ENCODE results near the gene RSPRY1.
"Not testable (repeated sequence)": the region's sequence is repeated elsewhere in the genome, so short reads cannot be mapped to it uniquely, and the experiment has no call there.

RSPRY1 gene

DNA sequence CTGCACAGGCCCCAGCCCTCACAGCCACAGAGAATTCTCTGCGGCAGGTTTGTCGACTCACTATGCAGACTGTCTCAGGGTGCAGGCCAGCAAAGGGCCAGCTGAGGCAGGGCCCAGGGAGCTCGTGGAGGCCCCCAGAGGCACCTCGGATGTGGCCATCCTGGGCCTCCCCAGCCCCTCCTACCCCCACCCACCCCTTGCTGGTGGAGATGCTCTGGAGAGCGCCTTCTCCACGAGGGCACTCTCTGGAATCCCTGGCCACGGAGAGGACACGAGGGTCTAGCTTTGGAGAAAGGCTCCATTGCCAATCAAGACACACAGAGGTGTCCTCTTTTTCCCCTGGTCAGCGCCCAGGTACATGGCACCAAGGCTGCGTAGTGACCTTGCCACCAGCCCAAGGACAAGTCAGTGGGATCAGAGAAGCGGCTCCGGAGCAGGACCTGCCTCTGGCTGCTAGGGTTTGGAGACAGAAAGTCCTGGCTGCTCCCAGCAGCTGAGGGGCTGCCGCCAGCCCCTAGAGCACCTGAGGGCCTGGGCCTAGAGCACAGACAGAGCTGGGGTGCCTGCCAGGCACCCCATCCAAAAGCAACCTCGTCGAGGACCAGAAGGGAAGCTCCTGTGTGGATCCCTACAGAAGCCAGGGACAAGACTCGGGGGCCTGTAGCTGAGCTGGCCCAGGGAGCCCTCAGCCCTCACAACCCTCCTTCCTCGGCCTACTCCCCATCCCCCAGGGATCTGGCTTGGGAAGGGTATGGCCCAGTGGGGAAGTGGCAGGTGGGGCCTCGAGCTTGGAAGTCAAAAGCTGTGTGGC lies 77.6 kb downstream of the RSPRY1 start:
- Histone ChIP-seq H3K27ac (ENCODE audit: insufficient read depth, low read depth, low read length, poor library complexity, severe bottlenecking) (no peak overlapping the region), H3K9me3 (ENCODE audit: control insufficient read depth, low read length) (no peaks in the 10 kb centered on the region), H3K36me3 (ENCODE audit: control insufficient read depth, insufficient read depth, low read length) (no peaks in the 10 kb centered on the region), H3K4me1 (ENCODE audit: control insufficient read depth, insufficient read depth, low read length) (no peaks in the 10 kb centered on the region), H3K27me3 (ENCODE audit: control insufficient read depth, insufficient read depth, low read length, poor library complexity, severe bottlenecking) (no peaks in the 10 kb centered on the region), H3K4me3 (ENCODE audit: insufficient read depth, low read depth, low read length) (no peak overlapping the region)
- WGBS, 2 experiments = 85 to 86% methylated on average over 17 to 18 of the region's 18 CpGs

- Histone ChIP-seq H3K27me3 (ENCODE audit: control insufficient read depth, insufficient read depth, low read length, poor library complexity, severe bottlenecking) (no peaks in the 10 kb centered on the region), H3K4me1 (ENCODE audit: control insufficient read depth, insufficient read depth, low read length) (peaks cover under 1% of the 10 kb centered on the region), H3K27ac (ENCODE audit: insufficient read depth, low read depth, low read length, poor library complexity, severe bottlenecking) (no peak overlapping the region), H3K36me3 (ENCODE audit: control insufficient read depth, insufficient read depth, low read length) (no peaks in the 10 kb centered on the region), H3K4me3 (ENCODE audit: insufficient read depth, low read depth, low read length) (no peak overlapping the region), H3K9me3 (ENCODE audit: control insufficient read depth, low read length) (no peaks in the 10 kb centered on the region)
- 91 to 94% methylated on average over 8 of the region's 8 CpGs for WGBS, 2 experiments
Observed at GRCh38 chr16:57264381-57264780, 78.3 kb downstream of the RSPRY1 start.

DNA sequence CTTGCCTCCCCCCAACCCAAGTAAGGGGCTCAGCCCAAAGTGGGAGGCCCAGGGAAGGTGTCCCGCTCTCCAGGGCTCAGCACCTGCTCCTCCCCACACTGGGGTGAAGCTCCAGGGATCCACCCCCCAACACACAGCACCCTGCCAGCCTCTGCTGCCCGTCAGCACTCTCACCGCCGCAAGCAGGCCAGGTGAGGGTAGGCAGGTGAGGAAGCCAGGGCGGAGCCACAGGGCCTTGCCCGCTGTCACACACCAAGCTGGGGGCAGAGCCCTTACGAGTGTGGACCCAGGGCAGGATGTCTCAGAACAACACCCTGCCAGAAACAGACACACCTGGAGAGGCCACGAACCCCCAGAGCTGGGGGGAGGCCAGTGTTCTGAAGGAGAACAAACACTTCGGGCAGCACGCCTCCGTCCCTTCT lies 78.8 kb downstream of the RSPRY1 start:
- Histone ChIP-seq H3K27me3 (ENCODE audit: control insufficient read depth, insufficient read depth, low read length, poor library complexity, severe bottlenecking) (no peaks in the 10 kb centered on the region), H3K4me3 (ENCODE audit: insufficient read depth, low read depth, low read length) (no peak overlapping the region), H3K9me3 (ENCODE audit: control insufficient read depth, low read length) (no peaks in the 10 kb centered on the region), H3K27ac (ENCODE audit: insufficient read depth, low read depth, low read length, poor library complexity, severe bottlenecking) (no peak overlapping the region), H3K4me1 (ENCODE audit: control insufficient read depth, insufficient read depth, low read length) (peaks cover 3% of the 10 kb centered on the region), H3K36me3 (ENCODE audit: control insufficient read depth, insufficient read depth, low read length) (no peaks in the 10 kb centered on the region)
- 93 to 95% methylated on average over 11 of the region's 11 CpGs for WGBS, 2 experiments

GRCh38 chr16:57265850-57266530 lies 79.9 kb downstream of the RSPRY1 start:
- Histone ChIP-seq H3K4me1 (ENCODE audit: control insufficient read depth, insufficient read depth, low read length) (peaks cover 11% of the 10 kb centered on the region), H3K4me3 (ENCODE audit: insufficient read depth, low read depth, low read length) (no peak overlapping the region), H3K9me3 (ENCODE audit: control insufficient read depth, low read length) (no peaks in the 10 kb centered on the region), H3K36me3 (ENCODE audit: control insufficient read depth, insufficient read depth, low read length) (no peaks in the 10 kb centered on the region), H3K27ac (ENCODE audit: insufficient read depth, low read depth, low read length, poor library complexity, severe bottlenecking) (no peak overlapping the region), H3K27me3 (ENCODE audit: control insufficient read depth, insufficient read depth, low read length, poor library complexity, severe bottlenecking) (no peaks in the 10 kb centered on the region)
- 90 to 93% methylated on average over 16 of the region's 16 CpGs for WGBS, 2 experiments

GRCh38 chr16:57266531-57267260 lies 80.6 kb downstream of the RSPRY1 start:
- H3K36me3 ChIP-seq (ENCODE audit: control insufficient read depth, insufficient read depth, low read length) = no peaks in the 10 kb centered on the region
- H3K9me3 ChIP-seq (ENCODE audit: control insufficient read depth, low read length) = no peaks in the 10 kb centered on the region
- no peak overlapping the region for H3K4me3 ChIP-seq (ENCODE audit: insufficient read depth, low read depth, low read length)
- 70 to 72% methylated on average over 6 of the region's 6 CpGs for WGBS, 2 experiments
- no peaks in the 10 kb centered on the region for H3K27me3 ChIP-seq (ENCODE audit: control insufficient read depth, insufficient read depth, low read length, poor library complexity, severe bottlenecking)
- H3K27ac ChIP-seq (ENCODE audit: insufficient read depth, low read depth, low read length, poor library complexity, severe bottlenecking) = no peak overlapping the region
- peaks cover 12% of the 10 kb centered on the region for H3K4me1 ChIP-seq (ENCODE audit: control insufficient read depth, insufficient read depth, low read length)

- WGBS, 2 experiments = 82 to 89% methylated on average over 2 of the region's 2 CpGs
- H3K27ac ChIP-seq (ENCODE audit: insufficient read depth, low read depth, low read length, poor library complexity, severe bottlenecking); H3K36me3 ChIP-seq (ENCODE audit: control insufficient read depth, insufficient read depth, low read length); H3K4me3 ChIP-seq (ENCODE audit: insufficient read depth, low read depth, low read length); H3K27me3 ChIP-seq (ENCODE audit: control insufficient read depth, insufficient read depth, low read length, poor library complexity, severe bottlenecking); H3K9me3 ChIP-seq (ENCODE audit: control insufficient read depth, low read length): not testable (repeated sequence)
- peaks cover 12% of the 10 kb centered on the region for H3K4me1 ChIP-seq (ENCODE audit: control insufficient read depth, insufficient read depth, low read length)
Observed at GRCh38 chr16:57267343-57267742, 81.2 kb downstream of the RSPRY1 start.

DNA sequence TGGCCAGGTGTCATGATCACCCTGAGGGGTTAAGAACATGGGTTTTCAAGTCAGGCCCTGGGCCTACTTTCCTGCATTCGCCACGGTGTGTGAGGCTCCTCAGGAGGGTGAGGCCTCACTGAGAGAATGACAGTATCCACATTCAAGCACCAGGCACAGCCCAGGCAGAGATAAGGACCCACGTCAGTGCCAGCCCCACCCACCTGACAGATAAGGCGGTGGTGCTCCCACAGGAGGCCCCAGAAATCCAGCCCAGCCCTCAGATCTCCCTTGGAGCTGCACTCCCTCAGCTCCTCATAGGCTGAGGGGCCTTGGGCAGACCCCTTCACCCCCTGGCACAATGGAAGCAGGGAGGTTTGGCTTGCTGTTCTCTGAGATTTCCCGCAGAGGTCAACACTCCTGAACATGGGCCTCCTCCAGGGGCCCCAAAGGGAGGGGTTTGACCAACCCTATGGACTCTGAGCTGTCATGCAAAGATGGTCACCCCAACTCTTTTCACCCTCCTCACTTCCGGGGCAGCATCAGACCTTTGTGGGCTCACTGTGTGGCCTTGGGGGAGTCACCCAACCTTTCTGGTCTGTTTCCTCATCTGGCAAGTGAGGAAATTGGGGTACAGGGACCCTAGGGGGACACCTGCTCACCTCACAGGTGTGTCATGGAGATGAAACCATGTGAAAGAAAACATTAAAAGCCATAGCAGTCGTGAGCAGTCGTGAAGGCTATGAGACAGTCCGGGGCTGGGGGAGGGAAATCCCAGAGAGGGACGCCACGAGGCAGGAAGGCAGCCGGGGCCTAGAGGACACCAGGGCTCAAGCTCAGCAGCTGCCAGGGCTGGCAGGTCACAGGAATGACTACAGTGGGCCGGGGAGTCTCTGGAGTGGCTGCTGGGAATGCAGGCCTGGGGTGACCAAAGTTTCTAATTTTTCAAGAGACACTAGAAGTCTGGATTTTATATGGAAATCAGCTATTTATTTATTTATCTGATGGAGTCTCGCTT lies 83.0 kb downstream of the RSPRY1 start:
- Histone ChIP-seq H3K4me3 (ENCODE audit: insufficient read depth, low read depth, low read length) (no peak overlapping the region), H3K27me3 (ENCODE audit: control insufficient read depth, insufficient read depth, low read length, poor library complexity, severe bottlenecking) (no peaks in the 10 kb centered on the region), H3K9me3 (ENCODE audit: control insufficient read depth, low read length) (no peaks in the 10 kb centered on the region), H3K4me1 (ENCODE audit: control insufficient read depth, insufficient read depth, low read length) (peaks cover 17% of the 10 kb centered on the region), H3K36me3 (ENCODE audit: control insufficient read depth, insufficient read depth, low read length) (no peaks in the 10 kb centered on the region), H3K27ac (ENCODE audit: insufficient read depth, low read depth, low read length, poor library complexity, severe bottlenecking) (no peak overlapping the region)
- 77 to 81% methylated on average over 14 of the region's 14 CpGs for WGBS, 2 experiments

- no peaks in the 10 kb centered on the region for H3K36me3 ChIP-seq (ENCODE audit: control insufficient read depth, insufficient read depth, low read length)
- H3K27me3 ChIP-seq (ENCODE audit: control insufficient read depth, insufficient read depth, low read length, poor library complexity, severe bottlenecking) = no peaks in the 10 kb centered on the region
- H3K27ac ChIP-seq (ENCODE audit: insufficient read depth, low read depth, low read length, poor library complexity, severe bottlenecking) = no peak overlapping the region
- no peak overlapping the region for H3K4me3 ChIP-seq (ENCODE audit: insufficient read depth, low read depth, low read length)
- peaks cover 17% of the 10 kb centered on the region for H3K4me1 ChIP-seq (ENCODE audit: control insufficient read depth, insufficient read depth, low read length)
- H3K9me3 ChIP-seq (ENCODE audit: control insufficient read depth, low read length) = no peaks in the 10 kb centered on the region
- 59 to 65% methylated on average over 23 to 25 of the region's 25 CpGs for WGBS, 2 experiments
Observed at GRCh38 chr16:57270221-57271062, 84.3 kb downstream of the RSPRY1 start.

- no peak overlapping the region for H3K27ac ChIP-seq (ENCODE audit: insufficient read depth, low read depth, low read length, poor library complexity, severe bottlenecking)
- no peaks in the 10 kb centered on the region for H3K36me3 ChIP-seq (ENCODE audit: control insufficient read depth, insufficient read depth, low read length)
- no peaks in the 10 kb centered on the region for H3K9me3 ChIP-seq (ENCODE audit: control insufficient read depth, low read length)
- no peaks in the 10 kb centered on the region for H3K27me3 ChIP-seq (ENCODE audit: control insufficient read depth, insufficient read depth, low read length, poor library complexity, severe bottlenecking)
- H3K4me1 ChIP-seq (ENCODE audit: control insufficient read depth, insufficient read depth, low read length) = peaks cover 17% of the 10 kb centered on the region
- 88 to 89% methylated on average over 7 of the region's 7 CpGs for WGBS, 2 experiments
- H3K4me3 ChIP-seq (ENCODE audit: insufficient read depth, low read depth, low read length) = no peak overlapping the region
Observed at GRCh38 chr16:57271063-57271345, 84.9 kb downstream of the RSPRY1 start.

Data from ectodermal cell (in vitro differentiated cells).